ENCODE measurements around the gene PIH1D1. TPM values are rescaled to one million over a fixed set of nuclear protein-coding genes. Genes with fewer than 3 reads are reported as not detected.

The PIH1D1 gene
- total and polyA plus RNA-seq, 2 experiments from 2014 or later, result 103 to 164 TPM

- peaks cover 20% of the 10 kb centered on the region for H3K79me2 ChIP-seq (replicated peaks; ENCODE audit: insufficient read depth)
- peak overlapping the region; percentile 95 for H3K4me3 Mint-ChIP-seq
- no peak overlapping the region for H2AFZ ChIP-seq
- no peak for ATAC-seq
- H3K9me3 Mint-ChIP-seq, result peaks cover 9% of the 10 kb centered on the region; the same call in 2 of the 3 replicates
- peaks cover 8% of the 10 kb centered on the region; the same call in 1 of the 2 replicates for H4K20me1 ChIP-seq (replicated peaks; ENCODE audit: insufficient read depth)
- no peaks in the 10 kb centered on the region for H3K9me2 ChIP-seq (ENCODE audit: insufficient read depth)
- H3K4me1 ChIP-seq (ENCODE audit: insufficient read depth), result peaks cover 21% of the 10 kb centered on the region; the same call in 1 of the 2 replicates
- H3K4me1 Mint-ChIP-seq, result peaks cover 23% of the 10 kb centered on the region
- H3K27ac Mint-ChIP-seq, result no peak overlapping the region; the same call in 1 of the 2 replicates
- H3K4me3 ChIP-seq, result peak overlapping the region; percentile 66
- TF ChIP-seq POLR2AphosphoS5 (IDR thresholded peaks at IDR 0.05; ENCODE audit: low read depth), result no peak
- TF ChIP-seq EZH2 (IDR thresholded peaks at IDR 0.05; ENCODE audit: low read depth, unreplicated experiment), result no peak
- TF ChIP-seq NANOG (IDR thresholded peaks at IDR 0.05; ENCODE audit: borderline replicate concordance), result no peak
- no peak for TF ChIP-seq EZH2phosphoT487 (IDR thresholded peaks at IDR 0.05; ENCODE audit: unreplicated experiment)
- no peak for TF ChIP-seq ETS1 (IDR thresholded peaks at IDR 0.05)
- TF ChIP-seq ZNF462 (CRISPR knock-in tag; IDR thresholded peaks at IDR 0.05), result no peak
- no peak for TF ChIP-seq CREB1 (CRISPR knock-in tag; IDR thresholded peaks at IDR 0.05; ENCODE audit: low read depth)
- no peak for TF ChIP-seq ZNF114 (CRISPR knock-in tag; IDR thresholded peaks at IDR 0.05)
- no peak for TF ChIP-seq STAT1 (IDR thresholded peaks at IDR 0.05; ENCODE audit: unreplicated experiment)
- TF ChIP-seq REST (IDR thresholded peaks at IDR 0.05; ENCODE audit: unreplicated experiment), result no peak
- TF ChIP-seq ZNF331 (CRISPR knock-in tag; IDR thresholded peaks at IDR 0.05; ENCODE audit: low read depth), result no peak
- no peak for TF ChIP-seq JUNB (IDR thresholded peaks at IDR 0.05; ENCODE audit: unreplicated experiment)
- TF ChIP-seq CTCF (conservative IDR thresholded peaks at IDR 0.05; ENCODE audit: low read depth in 2 of 2), result no peak
- no peaks in the 10 kb centered on the region for H3K27me3 ChIP-seq (ENCODE audit: insufficient read depth)
- peaks cover 54% of the 10 kb centered on the region for H3K36me3 Mint-ChIP-seq (ENCODE audit: low read depth)
- 0 out of 2 replicates have a peak overlapping the region, but pooled peaks have one; percentile 32 for H3K27ac ChIP-seq (ENCODE audit: low read depth)
- H3K27me3 Mint-ChIP-seq (ENCODE audit: insufficient read depth, low read depth, poor library complexity), result peaks cover 36% of the 10 kb centered on the region
- peaks cover 22% of the 10 kb centered on the region; the same call in 1 of the 2 replicates for H3F3A ChIP-seq (replicated peaks; ENCODE audit: low read depth)
- DNase-seq (ENCODE audit: low spot score), result no peak
- peak overlapping the region; percentile 75 for H3K4me2 ChIP-seq
- peaks cover 4% of the 10 kb centered on the region; the same call in 1 of the 2 replicates for H3K36me3 ChIP-seq (ENCODE audit: insufficient read depth)
These were observed 1.2 kb downstream of the PIH1D1 start for GRCh38 chr19:49450405-49450804.

All from GM23338 (cell line).